Activated CD8-positive, alpha-beta memory T cell treated with anti-CD3 and anti-CD28 coated beads for 36 hours (primary cell): Measurements from ENCODE around the gene ACTG2. TPM values are rescaled to one million over a fixed set of nuclear protein-coding genes. Genes with fewer than 3 reads are reported as not detected.
"Not testable (repeated sequence)": the region's sequence is repeated elsewhere in the genome, so short reads cannot be mapped to it uniquely, and the experiment has no call there.

ENCODE experiments used
- CTCF ChIA-PET: fragments of 350-600 bp; sonication (Branson Sonifier 250); formaldehyde crosslinking; loops from one replicate; lab custom pipeline; 2021; ENCODE audit warnings: antibody characterized with exemption; lab: Charles Lee
- POLR2A ChIA-PET: fragments of 350-600 bp; sonication (Branson Sonifier 250); formaldehyde crosslinking; loops from one replicate; lab custom pipeline; 2021; ENCODE audit warnings: antibody characterized with exemption; lab: Charles Lee
- total RNA-seq, 2 experiments: library from RNA; stranded (reverse); gene quantifications; one replicate each; pipeline ENCODE4 v1.2.3, GENCODE V29; 2021

The ACTG2 gene
- total RNA-seq, 2 experiments from 2014 or later, result 0.13 TPM; not detected in 1

GRCh38 chr2:73890301-73891092, 2.3 kb upstream of the ACTG2 start:
- POLR2A ChIA-PET, result no interaction called here
- CTCF ChIA-PET, result interaction anchor here (0.8 to 1.8 kb wide), 2 partner anchors 11 to 14 kb away, joined by 3 to 5 read pairs; no protein-coding TSS in a partner anchor

- ChIA-PET CTCF (interaction anchor here (1.8 kb wide), 1 partner anchor 13 kb away, joined by 5 read pairs; no protein-coding TSS in a partner anchor), POLR2A (no interaction called here)
These were observed 1.4 kb upstream of the ACTG2 start for GRCh38 chr2:73891276-73891901.

- ChIA-PET CTCF (interaction anchor here (1.2 kb wide), 1 partner anchor 10 kb away, joined by 3 read pairs; no protein-coding TSS in a partner anchor), POLR2A (no interaction called here)
These were observed 1.1 kb downstream of the ACTG2 start for GRCh38 chr2:73893764-73894474.

- POLR2A ChIA-PET, result no interaction called here
- CTCF ChIA-PET, result interaction anchor here (1.2 kb wide), 1 partner anchor 10 kb away, joined by 3 read pairs; no protein-coding TSS in a partner anchor
These were observed 1.7 kb downstream of the ACTG2 start for GRCh38 chr2:73894475-73894850.

- POLR2A ChIA-PET, result no interaction called here
- CTCF ChIA-PET, result interaction anchor here (1.2 kb wide), 1 partner anchor 11 kb away, joined by 3 read pairs; no protein-coding TSS in a partner anchor
These were observed 2.1 kb downstream of the ACTG2 start for GRCh38 chr2:73894877-73895276.

- POLR2A ChIA-PET, result no interaction called here
- CTCF ChIA-PET, result interaction anchor here (0.6 kb wide), 1 partner anchor 13 kb away, joined by 3 read pairs; no protein-coding TSS in a partner anchor
These were observed 2.7 kb downstream of the ACTG2 start for GRCh38 chr2:73895473-73895872.

- CTCF ChIA-PET, result interaction anchor here (0.6 to 1.8 kb wide), 4 partner anchors 10 to 251 kb away, joined by 3 to 4 read pairs (median 3); partner anchors contain the start of gene STAMBP
- POLR2A ChIA-PET, result interaction anchor here (0.7 to 1.1 kb wide), 2 partner anchors 42 to 282 kb away, joined by 3 to 4 read pairs; partner anchors contain the start of gene MOB1A
These were observed 3.8 kb downstream of the ACTG2 start for GRCh38 chr2:73896362-73897239.

- ChIA-PET CTCF (interaction anchor here (1.5 to 1.8 kb wide), 2 partner anchors 69 to 250 kb away, joined by 3 to 4 read pairs; partner anchors contain the start of gene STAMBP), POLR2A (interaction anchor here (1.1 kb wide), 1 partner anchor 281 kb away, joined by 4 read pairs; the partner anchor contains the start of gene MOB1A)
These were observed 4.4 kb downstream of the ACTG2 start for GRCh38 chr2:73897240-73897583.

GRCh38 chr2:73897934-73898333, 5.1 kb downstream of the ACTG2 start:
- ChIA-PET POLR2A (no interaction called here), CTCF (interaction anchor here (1.8 kb wide), 1 partner anchor 69 kb away, joined by 4 read pairs; the partner anchor contains the start of gene STAMBP)

- POLR2A ChIA-PET, result no interaction called here
- CTCF ChIA-PET, result no interaction called here
These were observed 7.1 kb downstream of the ACTG2 start for GRCh38 chr2:73899801-73900336.

- POLR2A ChIA-PET, result interaction anchor here (0.8 kb wide), 1 partner anchor 246 kb away, joined by 4 read pairs; no protein-coding TSS in a partner anchor
- CTCF ChIA-PET, result interaction anchor here (0.9 kb wide), 1 partner anchor 11 kb away, joined by 3 read pairs; no protein-coding TSS in a partner anchor
These were observed 8.3 kb downstream of the ACTG2 start for GRCh38 chr2:73901143-73901542.

- CTCF ChIA-PET, result interaction anchor here (0.6 kb wide), 1 partner anchor 27 kb away, joined by 4 read pairs; no protein-coding TSS in a partner anchor
- POLR2A ChIA-PET, result no interaction called here
These were observed 9.5 kb downstream of the ACTG2 start for GRCh38 chr2:73902284-73902683.

GRCh38 chr2:73903313-73903712, 10.5 kb downstream of the ACTG2 start:
- ChIA-PET POLR2A (no interaction called here), CTCF (no interaction called here)

- CTCF ChIA-PET, result interaction anchor here (1.2 kb wide), 1 partner anchor 12 kb away, joined by 5 read pairs; no protein-coding TSS in a partner anchor
- POLR2A ChIA-PET, result not testable (repeated sequence)
These were observed 11.3 kb downstream of the ACTG2 start for GRCh38 chr2:73903949-73904613.

GRCh38 chr2:73904952-73905351, 12.1 kb downstream of the ACTG2 start:
- CTCF ChIA-PET, result interaction anchor here (1.2 kb wide), 1 partner anchor 13 kb away, joined by 5 read pairs; no protein-coding TSS in a partner anchor
- POLR2A ChIA-PET, result no interaction called here

GRCh38 chr2:73906847-73907505, 14.2 kb downstream of the ACTG2 start:
- POLR2A ChIA-PET, result no interaction called here
- CTCF ChIA-PET, result interaction anchor here (1.2 to 1.5 kb wide), 4 partner anchors 11 to 244 kb away, joined by 3 to 5 read pairs (median 4); no protein-coding TSS in a partner anchor
